ENCODE results near the gene SLC38A9. TPM values are rescaled to one million over a fixed set of nuclear protein-coding genes. Genes with fewer than 3 reads are reported as not detected.
A peak's percentile ranks its signal among the peaks of the same experiment; 100 is the strongest.

The SLC38A9 gene
- total and polyA plus RNA-seq, 2 donors (not counting 1 experiment from before 2014, with no cell fraction given), result 23.4 to 36.3 TPM

DNA sequence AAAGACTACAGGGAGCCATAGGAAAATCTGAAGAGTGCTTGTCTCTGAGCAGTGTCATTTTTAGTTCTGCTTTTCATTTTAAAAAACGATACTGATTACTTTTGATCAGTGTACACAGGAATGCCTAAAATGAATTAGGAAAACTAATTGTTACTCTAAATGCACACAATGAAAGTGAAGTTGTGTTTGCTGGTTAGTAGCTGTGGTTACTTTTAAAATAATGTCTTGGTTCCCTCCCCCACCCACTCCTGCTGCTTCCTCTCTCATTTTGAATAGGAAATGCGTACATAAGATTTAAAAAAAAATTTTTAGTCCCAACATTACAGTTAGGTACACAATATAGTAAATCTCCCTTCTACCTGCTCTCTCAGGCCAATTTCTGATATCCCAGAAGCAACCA lies 129.9 kb downstream of the SLC38A9 start:
- Histone ChIP-seq H3K4me1 (ENCODE audit: control insufficient read depth in 2 of 2, insufficient read depth in 2 of 2, low read length in 2 of 2) (peaks cover 3 to 4% of the 10 kb centered on the region in 2 donors), H3K9me3 (ENCODE audit: control extremely low read depth in 1 of 3, control insufficient read depth in 2 of 3, insufficient read depth in 1 of 3, low read length in 2 of 3) (no peaks in the 10 kb centered on the region), H3K27me3 (replicated peaks in 1 of 4; ENCODE audit: control extremely low read depth in 1 of 4, control insufficient read depth in 3 of 4, insufficient read depth in 4 of 4, low read length in 3 of 4) (no peaks in the 10 kb centered on the region), H3K4me2 (replicated peaks; ENCODE audit: low read depth, low read length, poor library complexity, severe bottlenecking) (peak overlapping the region; percentile 19), H3K9ac (ENCODE audit: low read length) (no peak overlapping the region), H3K27ac (ENCODE audit: low read length in 2 of 2) (no peak overlapping the region), H3K4me3 (ENCODE audit: control extremely low read depth in 1 of 5, extremely low read depth in 1 of 5, insufficient read depth in 1 of 5, low read depth in 2 of 5, low read length in 4 of 5) (no peak overlapping the region), H4K20me1 (ENCODE audit: control insufficient read depth, insufficient read depth, low read length, poor library complexity, severe bottlenecking) (no peaks in the 10 kb centered on the region), H2AFZ (ENCODE audit: insufficient read depth, low read depth, low read length, poor library complexity, severe bottlenecking) (peak overlapping the region; percentile 54), H3K36me3 (replicated peaks in 1 of 2; ENCODE audit: control extremely low read depth in 1 of 2, control insufficient read depth in 1 of 2, extremely low read depth in 1 of 2, insufficient read depth in 2 of 2, low read length in 1 of 2) (no peaks in the 10 kb centered on the region), H3K79me2 (ENCODE audit: control insufficient read depth, insufficient read depth, low read length) (no peaks in the 10 kb centered on the region)
- no peaks in the 10 kb centered on the region for H3K27me3 Mint-ChIP-seq
- DNase-seq (no peak), ATAC-seq (ENCODE audit: low read depth) (no peak)
- TF ChIP-seq, protein P1, sequence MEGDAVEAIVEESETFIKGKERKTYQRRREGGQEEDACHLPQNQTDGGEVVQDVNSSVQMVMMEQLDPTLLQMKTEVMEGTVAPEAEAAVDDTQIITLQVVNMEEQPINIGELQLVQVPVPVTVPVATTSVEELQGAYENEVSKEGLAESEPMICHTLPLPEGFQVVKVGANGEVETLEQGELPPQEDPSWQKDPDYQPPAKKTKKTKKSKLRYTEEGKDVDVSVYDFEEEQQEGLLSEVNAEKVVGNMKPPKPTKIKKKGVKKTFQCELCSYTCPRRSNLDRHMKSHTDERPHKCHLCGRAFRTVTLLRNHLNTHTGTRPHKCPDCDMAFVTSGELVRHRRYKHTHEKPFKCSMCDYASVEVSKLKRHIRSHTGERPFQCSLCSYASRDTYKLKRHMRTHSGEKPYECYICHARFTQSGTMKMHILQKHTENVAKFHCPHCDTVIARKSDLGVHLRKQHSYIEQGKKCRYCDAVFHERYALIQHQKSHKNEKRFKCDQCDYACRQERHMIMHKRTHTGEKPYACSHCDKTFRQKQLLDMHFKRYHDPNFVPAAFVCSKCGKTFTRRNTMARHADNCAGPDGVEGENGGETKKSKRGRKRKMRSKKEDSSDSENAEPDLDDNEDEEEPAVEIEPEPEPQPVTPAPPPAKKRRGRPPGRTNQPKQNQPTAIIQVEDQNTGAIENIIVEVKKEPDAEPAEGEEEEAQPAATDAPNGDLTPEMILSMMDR (IDR thresholded peaks at IDR 0.05), result no peak
- CTCF ChIA-PET, result interaction anchor here (0.7 kb wide), 1 partner anchor 10 kb away, joined by 3 read pairs; no protein-coding TSS in a partner anchor
- POLR2A ChIA-PET, result no interaction called here
- H3K4me3 Mint-ChIP-seq, result no peak overlapping the region
- no peaks in the 10 kb centered on the region for H3K9me3 Mint-ChIP-seq (ENCODE audit: insufficient read depth)
- intact Hi-C loops (cut with micrococcal nuclease), result no loop called here
- H3K27ac Mint-ChIP-seq, result no peak overlapping the region
- WGBS (ENCODE audit: insufficient coverage), result no CpG with 5 or more reads among the region's 2 CpGs
- peaks cover 8% of the 10 kb centered on the region for H3K4me1 Mint-ChIP-seq

DNA sequence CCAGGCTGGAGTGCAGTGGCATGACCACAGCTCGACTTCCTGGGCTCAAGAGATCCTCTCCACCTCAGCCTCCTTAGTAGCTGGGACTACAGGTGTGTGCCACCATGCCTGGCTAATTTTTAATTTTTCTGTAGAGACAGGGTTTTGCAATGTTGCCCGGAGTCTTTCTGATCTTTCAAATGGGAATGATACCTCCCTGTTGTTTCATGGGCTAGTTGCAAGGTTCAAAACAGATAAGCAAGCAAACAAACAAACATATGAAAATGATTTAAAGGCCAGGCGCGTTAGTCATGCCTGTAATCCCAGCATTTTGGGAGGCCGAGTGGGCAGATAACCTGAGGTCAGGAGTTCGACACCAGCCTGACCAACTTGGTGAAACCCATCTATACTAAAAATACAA lies 132.1 kb downstream of the SLC38A9 start:
- Histone ChIP-seq H3K9me3 (ENCODE audit: control extremely low read depth in 1 of 3, control insufficient read depth in 2 of 3, insufficient read depth in 1 of 3, low read length in 2 of 3) (no peaks in the 10 kb centered on the region), H3K4me2 (replicated peaks; ENCODE audit: low read depth, low read length, poor library complexity, severe bottlenecking) (no peak overlapping the region), H3K36me3 (replicated peaks in 1 of 2; ENCODE audit: control extremely low read depth in 1 of 2, control insufficient read depth in 1 of 2, extremely low read depth in 1 of 2, insufficient read depth in 2 of 2, low read length in 1 of 2) (no peaks in the 10 kb centered on the region), H3K27ac (ENCODE audit: low read length in 2 of 2) (no peak overlapping the region), H2AFZ (ENCODE audit: insufficient read depth, low read depth, low read length, poor library complexity, severe bottlenecking) (no peak overlapping the region), H4K20me1 (ENCODE audit: control insufficient read depth, insufficient read depth, low read length, poor library complexity, severe bottlenecking) (no peaks in the 10 kb centered on the region), H3K79me2 (ENCODE audit: control insufficient read depth, insufficient read depth, low read length) (no peaks in the 10 kb centered on the region), H3K4me3 (ENCODE audit: control extremely low read depth in 1 of 5, extremely low read depth in 1 of 5, insufficient read depth in 1 of 5, low read depth in 2 of 5, low read length in 4 of 5) (no peak overlapping the region), H3K9ac (ENCODE audit: low read length) (no peak overlapping the region), H3K4me1 (ENCODE audit: control insufficient read depth in 2 of 2, insufficient read depth in 2 of 2, low read length in 2 of 2) (peaks cover 3 to 4% of the 10 kb centered on the region in 2 donors), H3K27me3 (replicated peaks in 1 of 4; ENCODE audit: control extremely low read depth in 1 of 4, control insufficient read depth in 3 of 4, insufficient read depth in 4 of 4, low read length in 3 of 4) (no peaks in the 10 kb centered on the region)
- no peaks in the 10 kb centered on the region for H3K27me3 Mint-ChIP-seq
- WGBS (ENCODE audit: insufficient coverage), result no CpG with 5 or more reads among the region's 6 CpGs
- TF ChIP-seq EZH2 (IDR thresholded peaks at IDR 0.05; ENCODE audit: borderline replicate concordance, insufficient read depth, low read depth, low read length, poor library complexity, severe bottlenecking), result no peak
- TF ChIP-seq, protein P1 (IDR thresholded peaks at IDR 0.05), result no peak
- H3K4me3 Mint-ChIP-seq, result no peak overlapping the region
- ChIA-PET CTCF (no interaction called here), POLR2A (no interaction called here)
- intact Hi-C loops (cut with micrococcal nuclease), result no loop called here
- H3K27ac Mint-ChIP-seq, result no peak overlapping the region
- DNase-seq (no peak), ATAC-seq (ENCODE audit: low read depth) (no peak)
- H3K4me1 Mint-ChIP-seq, result peaks cover 8% of the 10 kb centered on the region
- no peaks in the 10 kb centered on the region for H3K9me3 Mint-ChIP-seq (ENCODE audit: insufficient read depth)

Data from B cell (primary cell).